ENCODE data around the gene GBF1. TPM values are rescaled to one million over a fixed set of nuclear protein-coding genes. Genes with fewer than 3 reads are reported as not detected.
A peak's percentile ranks its signal among the peaks of the same experiment; 100 is the strongest.

The GBF1 gene
- total RNA-seq, 1 experiment from 2014 or later = 50.6 TPM

- POLR2A ChIA-PET = interaction anchor here (0.6 to 6.1 kb wide), 21 partner anchors 9 to 1940 kb away, joined by 3 to 119 read pairs (median 6); partner anchors contain the start of genes ACTR1A, C10orf95, CUEDC2 and NFKB2
- peaks cover 5% of the 10 kb centered on the region for H3K4me1 Mint-ChIP-seq (ENCODE audit: insufficient read depth, unreplicated experiment)
These were observed 176.1 kb downstream of the GBF1 start for GRCh38 chr10:102421507-102421756.

GRCh38 chr10:102421757-102422512 is 176.6 kb downstream of the GBF1 start:
- H3K4me3 Mint-ChIP-seq (ENCODE audit: unreplicated experiment) = peak overlapping the region; percentile 99
- intact Hi-C loops (cut with micrococcal nuclease) = loop anchor here (1.0 to 10.0 kb wide), 6 partner anchors 19 to 253 kb away; partner anchors contain the start of genes ELOVL3 and NFKB2
- POLR2A ChIA-PET = interaction anchor here (0.6 to 6.1 kb wide), 25 partner anchors 9 to 1362 kb away, joined by 3 to 119 read pairs (median 5); partner anchors contain the start of genes ACTR1A, C10orf95, CUEDC2 and GBF1
- H3K27me3 Mint-ChIP-seq (ENCODE audit: insufficient read depth, unreplicated experiment) = no peaks in the 10 kb centered on the region
- peak; percentile 63 for DNase-seq (ENCODE audit: unreplicated experiment)
- BruUV-seq (replicated peaks) = TSS peak; percentile 64
- H3K4me1 Mint-ChIP-seq (ENCODE audit: insufficient read depth, unreplicated experiment) = peaks cover 6% of the 10 kb centered on the region
- peak overlapping the region; percentile 64 for H3K27ac Mint-ChIP-seq (ENCODE audit: low read depth, unreplicated experiment)
- TF ChIP-seq CTCF (IDR thresholded peaks at IDR 0.05; ENCODE audit: unreplicated experiment) = no peak
- CTCF ChIA-PET = interaction anchor here (0.6 to 8.6 kb wide), 25 partner anchors 11 to 474 kb away, joined by 3 to 137 read pairs (median 5); partner anchors contain the start of genes C10orf95, CUEDC2 and NFKB2
- no peaks in the 10 kb centered on the region for H3K9me3 Mint-ChIP-seq (ENCODE audit: unreplicated experiment)
- peaks cover 17% of the 10 kb centered on the region for H3K36me3 Mint-ChIP-seq (ENCODE audit: insufficient read depth, unreplicated experiment)

More at GRCh38 chr10:102421507-102421756, 176.1 kb downstream of the GBF1 start:
- BruUV-seq (replicated peaks) = no TSS peak
- Mint-ChIP-seq H3K4me3 (ENCODE audit: unreplicated experiment) (peak overlapping the region; percentile 99), H3K36me3 (ENCODE audit: insufficient read depth, unreplicated experiment) (peaks cover 17% of the 10 kb centered on the region), H3K9me3 (ENCODE audit: unreplicated experiment) (no peaks in the 10 kb centered on the region), H3K27ac (ENCODE audit: low read depth, unreplicated experiment) (peak overlapping the region; percentile 94), H3K27me3 (ENCODE audit: insufficient read depth, unreplicated experiment) (peaks cover 1% of the 10 kb centered on the region)
- DNase-seq (ENCODE audit: unreplicated experiment) = no peak
- CTCF ChIA-PET = interaction anchor here (0.8 to 8.6 kb wide), 10 partner anchors 11 to 253 kb away, joined by 3 to 137 read pairs (median 7); partner anchors contain the start of genes C10orf95, CUEDC2 and NFKB2
- no peak for TF ChIP-seq CTCF (IDR thresholded peaks at IDR 0.05; ENCODE audit: unreplicated experiment)
- intact Hi-C loops (cut with micrococcal nuclease) = loop anchor here (2.0 to 10.0 kb wide), 4 partner anchors 19 to 197 kb away; partner anchors contain the start of genes ELOVL3 and NFKB2

- Mint-ChIP-seq H3K9me3 (ENCODE audit: unreplicated experiment) (no peaks in the 10 kb centered on the region), H3K4me3 (ENCODE audit: unreplicated experiment) (peak overlapping the region; percentile 99), H3K36me3 (ENCODE audit: insufficient read depth, unreplicated experiment) (peaks cover 17% of the 10 kb centered on the region), H3K27me3 (ENCODE audit: insufficient read depth, unreplicated experiment) (no peaks in the 10 kb centered on the region), H3K4me1 (ENCODE audit: insufficient read depth, unreplicated experiment) (peaks cover 13% of the 10 kb centered on the region), H3K27ac (ENCODE audit: low read depth, unreplicated experiment) (peak overlapping the region; percentile 64)
- TF ChIP-seq CTCF (IDR thresholded peaks at IDR 0.05; ENCODE audit: unreplicated experiment) = peak; percentile 90
- ChIA-PET POLR2A (interaction anchor here (0.6 to 6.1 kb wide), 23 partner anchors 10 to 1362 kb away, joined by 3 to 119 read pairs (median 4); partner anchors contain the start of genes ACTR1A, C10orf95, CUEDC2 and GBF1), CTCF (interaction anchor here (0.6 to 8.6 kb wide), 32 partner anchors 10 to 473 kb away, joined by 3 to 137 read pairs (median 4); partner anchors contain the start of genes C10orf95, CUEDC2 and NFKB2)
- BruUV-seq (replicated peaks) = no TSS peak
- DNase-seq (ENCODE audit: unreplicated experiment) = peak; percentile 75
- intact Hi-C loops (cut with micrococcal nuclease) = loop anchor here (1.0 to 10.0 kb wide), 4 partner anchors 57 to 253 kb away; partner anchors contain the start of gene ELOVL3
These were observed 177.3 kb downstream of the GBF1 start for GRCh38 chr10:102422545-102423129.
